Spleen (tissue), 11 donors: ENCODE results near the gene MLLT10. TPM values are rescaled to one million over a fixed set of nuclear protein-coding genes. Genes with fewer than 3 reads are reported as not detected.

Experiments
- DNase-seq: peaks from one replicate; pipeline ENCODE4 v3.0.0-alpha.2; 2020
- H3K27ac ChIP-seq, 8 donors: fragments of 200-600 bp; sonication (generic) in 7 of 8; 1 replicate in 4 of 8; 2 replicates in 4 of 8; pipeline versions ENCODE4 v1.5.0 to v1.8.0; 2016 to 2021; ENCODE audit warnings: inconsistent platforms in 4 of 8, mild to moderate bottlenecking in 4 of 8, moderate library complexity in 1 of 8
- H3K27me3 ChIP-seq, 7 donors: fragments of 200-600 bp; sonication (generic) in 6 of 7; replicated peaks in 1 of 7; 1 replicate in 4 of 7; 2 replicates in 3 of 7; pipeline versions ENCODE4 v1.5.0 to v1.8.0; 2016 to 2021; ENCODE audit warnings: inconsistent platforms in 3 of 7, mild to moderate bottlenecking in 1 of 7
- H3K36me3 ChIP-seq, 6 donors: fragments of 200-600 bp; sonication (generic) in 5 of 6; 1 replicate in 4 of 6; 2 replicates in 2 of 6; pipeline versions ENCODE4 v1.5.0 to v1.8.0; 2016 to 2021; ENCODE audit warnings: inconsistent platforms in 2 of 6
- H3K4me1 ChIP-seq, 6 donors: fragments of 200-600 bp; sonication (generic) in 5 of 6; 1 replicate in 3 of 6; 2 replicates in 3 of 6; pipeline versions ENCODE4 v1.5.0 to v1.8.0; 2016 to 2021; ENCODE audit warnings: inconsistent platforms in 3 of 6
- H3K4me3 ChIP-seq, 8 donors: fragments of 200-600 bp; sonication (generic) in 7 of 8; 1 replicate in 4 of 8; 2 replicates in 4 of 8; pipeline versions ENCODE4 v1.5.0 to v1.8.0; 2016 to 2021; ENCODE audit warnings: inconsistent platforms in 4 of 8, mild to moderate bottlenecking in 4 of 8, moderate library complexity in 2 of 8
- H3K9me3 ChIP-seq, 8 donors: fragments of 200-600 bp; sonication (generic) in 7 of 8; 1 replicate in 4 of 8; 2 replicates in 4 of 8; pipeline versions ENCODE4 v1.5.0 to v1.8.0; 2016 to 2021; ENCODE audit warnings: inconsistent platforms in 4 of 8
- POLR2A ChIP-seq, 3 donors: fragments of 450-650 bp; IDR thresholded peaks; one replicate each; pipeline ENCODE4 v1.5.1; 2017; ENCODE audit warnings: antibody characterized with exemption in 3 of 3, mild to moderate bottlenecking in 1 of 3
- POLR2AphosphoS5 ChIP-seq, 3 donors: sonication (generic); formaldehyde crosslinking; IDR thresholded peaks; one replicate each; pipeline ENCODE4 v1.5.1; 2017; ENCODE audit warnings: antibody characterized with exemption in 3 of 3
- WGBS, 5 donors: extraction: QIAGEN DNeasy Blood & Tissue Kit in 3 of 5; methylation state at CpG; one replicate each; pipeline versions ENCODE4 v1.1.5 to v1.1.7; 2013 to 2018; 5-methylcytosine and 5-hydroxymethylcytosine counted together
- intact Hi-C: fragments of 100-400 bp; cut with DNase I; formaldehyde crosslinking; loops from one replicate; pipeline ENCODE4 v1.15.0; 2023; ENCODE audit warnings: low total_unique reads
- polyA plus RNA-seq, 3 donors: library from polyadenylated mRNA; stranded (reverse); fragments of 200-250 nt; gene quantifications; one replicate each; pipeline ENCODE4 v1.2.1, GENCODE V29; 2013
- total RNA-seq, 7 donors: library from RNA; depleted of rRNA in 3 of 7; stranded (reverse); fragments of >200 nt in 3 of 7; fragmentation: NEBNext Ultra II Directional in 4 of 7; extraction: Animal tissue kit (Norgen Biotek cat#: 25700) in 4 of 7; gene quantifications; one replicate each; pipeline versions ENCODE4 v1.1.0 to v1.2.1, GENCODE V29; 2016 to 2021
- TF ChIP-seq, protein P1 (sequence below), 11 experiments: fragments of 200-600 bp in 7 of 11; fragments of 450-650 bp in 4 of 11; sonication (generic) in 4 of 11; IDR thresholded peaks in 8 of 11; conservative IDR thresholded peaks in 3 of 11; 1 replicate in 7 of 11; 2 replicates in 4 of 11; pipeline versions ENCODE4 v1.4.0 to v1.8.0; 2016 to 2021; ENCODE audit warnings: antibody characterized with exemption in 11 of 11, inconsistent platforms in 4 of 11, mild to moderate bottlenecking in 1 of 11
- donor health status: healthy with polysubstance abuse.
- donor health status: DM: no; HTN: no; CAD: no; lungs with moderate emphysema.
- donor health status: DM: no; HTN: no; CAD: no.
- donor health status: Bipolar disorder and iron deficiency.
- donor health status: healthy.
- donor health status: DM: no; HTN: no; CAD: no.
- donor health status: DM: yes; HTN: yes; CAD: no.

MLLT10 gene
- total and polyA plus RNA-seq, 10 donors, result 9.5 to 58.1 (median 43.0) TPM

DNA sequence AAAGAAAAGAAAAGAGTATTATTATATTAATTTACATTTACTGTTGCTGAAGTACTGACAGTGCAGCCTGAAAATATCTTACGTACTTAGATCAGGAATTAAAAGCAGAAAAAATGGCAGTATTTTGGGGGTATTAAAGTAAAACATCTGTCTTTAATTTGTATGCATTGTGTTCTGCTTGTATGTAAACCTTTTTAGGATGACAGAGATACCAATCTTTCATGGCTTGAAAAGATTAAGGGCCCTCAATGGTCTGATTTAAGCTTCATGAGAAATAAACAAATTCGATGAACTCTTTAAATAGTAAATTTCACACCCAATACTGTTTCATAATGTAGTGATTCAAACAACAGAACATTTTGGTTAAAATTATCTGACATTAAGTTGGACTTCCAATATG is 116.3 kb downstream of the MLLT10 start:
- WGBS, 5 donors, result 91 to 97% (median 95%) methylated on average over 2 of the region's 2 CpGs
- Histone ChIP-seq H3K27me3 (no peaks in the 10 kb centered on the region), H3K27ac (no peak overlapping the region), H3K36me3 (peaks cover 0 to 58% (median 0%) of the 10 kb centered on the region in 6 donors), H3K4me3 (no peak overlapping the region), H3K4me1 (peaks cover 0 to 6% (median 0%) of the 10 kb centered on the region in 6 donors), H3K9me3 (no peaks in the 10 kb centered on the region)
- TF ChIP-seq POLR2A (IDR thresholded peaks at IDR 0.05), result no peak
- TF ChIP-seq, protein P1, sequence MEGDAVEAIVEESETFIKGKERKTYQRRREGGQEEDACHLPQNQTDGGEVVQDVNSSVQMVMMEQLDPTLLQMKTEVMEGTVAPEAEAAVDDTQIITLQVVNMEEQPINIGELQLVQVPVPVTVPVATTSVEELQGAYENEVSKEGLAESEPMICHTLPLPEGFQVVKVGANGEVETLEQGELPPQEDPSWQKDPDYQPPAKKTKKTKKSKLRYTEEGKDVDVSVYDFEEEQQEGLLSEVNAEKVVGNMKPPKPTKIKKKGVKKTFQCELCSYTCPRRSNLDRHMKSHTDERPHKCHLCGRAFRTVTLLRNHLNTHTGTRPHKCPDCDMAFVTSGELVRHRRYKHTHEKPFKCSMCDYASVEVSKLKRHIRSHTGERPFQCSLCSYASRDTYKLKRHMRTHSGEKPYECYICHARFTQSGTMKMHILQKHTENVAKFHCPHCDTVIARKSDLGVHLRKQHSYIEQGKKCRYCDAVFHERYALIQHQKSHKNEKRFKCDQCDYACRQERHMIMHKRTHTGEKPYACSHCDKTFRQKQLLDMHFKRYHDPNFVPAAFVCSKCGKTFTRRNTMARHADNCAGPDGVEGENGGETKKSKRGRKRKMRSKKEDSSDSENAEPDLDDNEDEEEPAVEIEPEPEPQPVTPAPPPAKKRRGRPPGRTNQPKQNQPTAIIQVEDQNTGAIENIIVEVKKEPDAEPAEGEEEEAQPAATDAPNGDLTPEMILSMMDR (IDR thresholded peaks at IDR 0.05 in 8 of 11, conservative IDR thresholded peaks at IDR 0.05 in 3 of 11), result no peak
- TF ChIP-seq POLR2AphosphoS5 (IDR thresholded peaks at IDR 0.05), result no peak
- DNase-seq, result no peak
- intact Hi-C loops, result no loop called here

DNA sequence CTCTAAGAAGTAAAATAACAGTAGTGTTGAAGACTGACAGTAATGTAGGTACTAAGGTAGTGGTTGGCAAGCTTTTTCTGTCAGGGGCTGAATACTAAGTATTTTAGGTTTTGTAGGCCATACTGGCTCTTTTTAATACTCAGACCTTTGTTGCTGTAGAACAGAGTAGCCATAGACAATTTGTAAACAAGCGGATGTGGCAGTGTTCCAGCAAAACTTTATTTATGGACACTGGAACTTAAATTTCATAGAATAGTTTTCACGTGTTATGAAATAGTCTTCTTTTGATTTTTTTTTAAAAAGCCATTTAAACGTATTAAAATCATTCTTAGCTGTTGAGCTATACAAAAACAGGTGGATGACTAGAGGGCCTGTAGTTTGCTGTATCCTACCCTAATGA is 121.2 kb downstream of the MLLT10 start:
- TF ChIP-seq POLR2A (IDR thresholded peaks at IDR 0.05) (no peak), POLR2AphosphoS5 (IDR thresholded peaks at IDR 0.05) (no peak)
- TF ChIP-seq, protein P1 (IDR thresholded peaks at IDR 0.05 in 8 of 11, conservative IDR thresholded peaks at IDR 0.05 in 3 of 11), result no peak
- intact Hi-C loops, result no loop called here

DNA sequence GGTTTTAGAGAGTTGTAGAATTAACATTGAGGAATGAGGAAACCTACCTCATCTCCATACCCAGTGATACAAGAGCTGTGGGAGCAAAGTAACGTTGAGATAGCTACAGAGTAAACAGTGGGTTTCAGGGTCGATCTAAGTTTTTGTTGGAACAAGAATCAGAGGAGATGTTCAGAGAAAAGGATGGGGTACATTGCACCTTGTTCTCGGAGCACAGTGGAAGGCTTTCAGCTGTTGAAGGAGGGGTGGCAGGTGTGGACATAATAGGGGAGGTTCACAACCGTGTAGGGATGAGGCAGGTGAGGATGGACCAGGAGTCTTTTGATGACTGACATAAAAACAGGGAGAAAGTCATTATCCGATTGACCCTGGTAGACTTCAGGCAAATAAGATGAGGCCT is 121.7 kb downstream of the MLLT10 start:
- Histone ChIP-seq H3K4me3 (no peak overlapping the region), H3K9me3 (no peaks in the 10 kb centered on the region), H3K36me3 (peaks cover 0 to 39% (median 0%) of the 10 kb centered on the region in 6 donors), H3K27me3 (no peaks in the 10 kb centered on the region), H3K27ac (no peak overlapping the region), H3K4me1 (peaks cover 0 to 4% (median 0%) of the 10 kb centered on the region in 6 donors)
- intact Hi-C loops, result no loop called here
- TF ChIP-seq, protein P1 (IDR thresholded peaks at IDR 0.05 in 8 of 11, conservative IDR thresholded peaks at IDR 0.05 in 3 of 11), result no peak
- TF ChIP-seq POLR2AphosphoS5 (IDR thresholded peaks at IDR 0.05) (no peak), POLR2A (IDR thresholded peaks at IDR 0.05) (no peak)
- DNase-seq, result no peak
- WGBS, 5 donors, result 94 to 96% (median 95%) methylated on average over 5 of the region's 5 CpGs

More for the DNA sequence above, 121.2 kb downstream of the MLLT10 start:
- Histone ChIP-seq H3K4me1 (peaks cover 0 to 4% (median 0%) of the 10 kb centered on the region in 6 donors), H3K9me3 (no peaks in the 10 kb centered on the region), H3K27me3 (no peaks in the 10 kb centered on the region), H3K4me3 (no peak overlapping the region), H3K27ac (no peak overlapping the region), H3K36me3 (peaks cover 0 to 39% (median 0%) of the 10 kb centered on the region in 6 donors)
- DNase-seq, result no peak
- 90 to 97% (median 92%) methylated on average over 3 of the region's 3 CpGs for WGBS, 5 donors

DNA sequence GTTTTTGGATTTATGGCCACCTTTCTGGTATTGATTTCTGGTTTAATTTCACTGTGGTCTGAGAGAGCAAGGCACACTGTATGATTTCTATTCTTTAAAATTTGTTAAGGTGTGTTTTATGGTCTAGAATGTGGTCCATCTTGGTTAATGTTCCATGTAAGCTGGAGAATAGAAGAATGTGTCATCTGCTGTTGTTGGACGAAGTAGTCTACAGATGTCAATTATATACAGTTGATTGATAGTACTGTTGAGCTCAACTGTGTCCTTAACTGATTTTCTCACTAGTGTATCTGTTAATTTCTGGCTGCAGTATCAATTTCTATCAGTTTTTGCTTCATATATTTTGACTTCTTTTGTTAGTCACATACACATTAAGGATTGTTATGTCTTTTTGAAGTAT is 127.1 kb downstream of the MLLT10 start:
- Histone ChIP-seq H3K4me3 (no peak overlapping the region), H3K36me3 (peaks cover 0 to 23% (median 0%) of the 10 kb centered on the region in 6 donors), H3K4me1 (peaks cover 0 to 28% (median 11%) of the 10 kb centered on the region in 6 donors), H3K27ac (no peak overlapping the region), H3K27me3 (no peaks in the 10 kb centered on the region), H3K9me3 (no peaks in the 10 kb centered on the region)
- no peak for TF ChIP-seq POLR2AphosphoS5 (IDR thresholded peaks at IDR 0.05)
- no peak for TF ChIP-seq POLR2A (IDR thresholded peaks at IDR 0.05)
- TF ChIP-seq, protein P1 (IDR thresholded peaks at IDR 0.05 in 8 of 11, conservative IDR thresholded peaks at IDR 0.05 in 3 of 11), result no peak
- 82 to 100% (median 94%) methylated on average over 1 of the region's 1 CpG for WGBS, 5 donors
- intact Hi-C loops, result no loop called here
- DNase-seq, result no peak
